ENCODE data around the gene PRRX2.
A peak's percentile ranks its signal among the peaks of the same experiment; 100 is the strongest.

PRRX2 gene

DNA sequence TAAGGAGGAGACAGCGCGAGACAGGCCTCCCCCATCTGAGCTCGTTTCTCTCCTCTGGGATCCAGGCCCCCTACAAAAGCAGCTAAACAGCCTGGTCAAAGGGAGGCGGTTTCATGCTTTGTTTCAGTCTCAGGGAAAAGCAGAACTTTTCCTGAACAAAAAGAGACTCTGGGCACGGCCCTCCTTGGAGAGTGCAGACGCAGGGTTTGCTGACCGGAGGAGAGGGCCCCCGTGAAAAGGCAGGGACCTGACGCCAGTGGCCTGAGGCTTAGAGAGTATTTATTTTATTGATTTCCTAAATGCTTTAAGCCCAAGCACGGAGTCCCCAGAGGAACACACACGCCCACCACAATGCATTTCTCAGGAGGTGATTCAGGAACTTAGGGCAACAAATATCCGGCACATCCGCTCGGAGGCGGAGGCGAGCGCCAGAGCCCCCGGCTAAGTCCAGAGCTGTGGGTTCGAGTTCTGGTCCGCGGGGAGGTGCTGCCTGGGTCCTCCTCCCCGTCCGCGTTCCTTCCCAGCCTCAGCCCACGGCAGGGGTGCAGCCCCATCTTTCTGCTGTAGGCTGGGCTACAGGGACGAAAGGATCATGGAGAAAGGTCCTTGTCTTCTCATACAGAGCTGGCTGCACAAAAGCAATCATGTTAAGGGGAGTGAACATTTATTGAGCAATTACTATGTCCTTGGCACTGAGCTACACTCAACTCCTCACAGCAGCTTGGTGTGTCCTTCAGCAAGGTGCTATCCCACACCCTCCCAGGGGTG is 47.4 kb downstream of the PRRX2 start:
- DNase-seq = no peak

GRCh38 chr9:129713402-129713679 is 47.9 kb downstream of the PRRX2 start:
- no peak for DNase-seq

DNA sequence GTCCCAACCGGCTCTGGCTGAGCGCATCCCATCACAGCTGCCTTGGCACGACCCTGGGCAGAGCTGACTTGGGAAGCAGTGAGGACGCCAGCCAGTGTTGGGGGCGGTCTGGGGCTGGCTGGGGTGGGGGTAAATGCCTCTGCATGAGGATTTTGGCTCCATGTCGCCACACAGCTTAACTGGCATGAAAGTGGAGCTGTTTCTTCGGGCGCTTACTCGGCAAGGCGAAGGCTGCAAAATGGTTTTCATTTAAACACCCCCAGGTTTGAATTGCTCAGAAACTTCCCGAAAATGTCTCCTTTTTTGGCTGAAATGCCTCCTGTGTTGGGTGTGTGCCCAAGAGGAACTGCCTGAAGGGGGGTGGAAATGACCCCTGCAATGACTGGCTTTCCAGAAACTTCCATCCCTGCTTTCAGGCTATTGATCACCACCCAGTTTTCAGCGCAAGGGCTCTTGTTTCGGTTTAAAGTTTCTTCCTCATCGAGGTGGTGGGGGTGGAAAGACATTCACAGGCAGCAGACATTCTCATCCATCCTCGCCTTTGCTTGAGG is 49.1 kb downstream of the PRRX2 start:
- DNase-seq = no peak

GRCh38 chr9:129716091-129716490 is 50.6 kb downstream of the PRRX2 start:
- DNase-seq = no peak

- DNase-seq = no peak
Observed at GRCh38 chr9:129717991-129718390, 52.5 kb downstream of the PRRX2 start.

- no peak for DNase-seq
Observed at GRCh38 chr9:129718647-129719046, 53.2 kb downstream of the PRRX2 start.

- DNase-seq = no peak
Observed at GRCh38 chr9:129719135-129719534, 53.7 kb downstream of the PRRX2 start.

DNA sequence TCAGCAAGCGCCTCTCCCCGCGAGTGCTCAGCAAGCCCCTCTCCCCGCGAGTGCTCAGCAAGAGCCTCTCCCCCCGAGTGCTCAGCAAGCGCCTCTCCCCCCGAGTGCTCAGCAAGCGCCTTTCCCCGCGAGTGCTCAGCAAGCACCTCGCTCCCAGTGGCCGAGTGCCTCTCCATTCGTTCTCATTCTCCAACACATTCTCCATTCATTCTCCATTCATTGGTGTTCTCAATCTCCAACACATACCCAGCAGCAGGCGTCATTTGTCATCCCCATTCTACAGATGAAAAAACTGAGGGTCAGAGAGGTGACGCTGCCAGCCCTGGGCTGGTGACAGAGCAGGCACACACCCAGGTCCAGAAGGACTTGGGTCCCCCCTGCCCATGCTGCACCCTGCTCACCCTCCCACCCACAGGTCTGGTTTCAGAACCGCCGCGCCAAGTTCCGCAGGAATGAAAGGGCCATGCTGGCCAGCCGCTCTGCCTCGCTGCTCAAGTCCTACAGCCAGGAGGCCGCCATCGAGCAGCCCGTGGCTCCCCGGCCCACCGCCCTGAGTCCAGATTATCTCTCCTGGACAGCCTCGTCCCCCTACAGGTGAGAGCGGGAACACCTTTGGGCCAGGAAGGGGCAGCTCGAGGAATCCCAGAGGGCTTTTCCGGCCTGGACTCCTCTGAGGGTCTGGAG is 54.9 kb downstream of the PRRX2 start:
- no peak for DNase-seq

DNA sequence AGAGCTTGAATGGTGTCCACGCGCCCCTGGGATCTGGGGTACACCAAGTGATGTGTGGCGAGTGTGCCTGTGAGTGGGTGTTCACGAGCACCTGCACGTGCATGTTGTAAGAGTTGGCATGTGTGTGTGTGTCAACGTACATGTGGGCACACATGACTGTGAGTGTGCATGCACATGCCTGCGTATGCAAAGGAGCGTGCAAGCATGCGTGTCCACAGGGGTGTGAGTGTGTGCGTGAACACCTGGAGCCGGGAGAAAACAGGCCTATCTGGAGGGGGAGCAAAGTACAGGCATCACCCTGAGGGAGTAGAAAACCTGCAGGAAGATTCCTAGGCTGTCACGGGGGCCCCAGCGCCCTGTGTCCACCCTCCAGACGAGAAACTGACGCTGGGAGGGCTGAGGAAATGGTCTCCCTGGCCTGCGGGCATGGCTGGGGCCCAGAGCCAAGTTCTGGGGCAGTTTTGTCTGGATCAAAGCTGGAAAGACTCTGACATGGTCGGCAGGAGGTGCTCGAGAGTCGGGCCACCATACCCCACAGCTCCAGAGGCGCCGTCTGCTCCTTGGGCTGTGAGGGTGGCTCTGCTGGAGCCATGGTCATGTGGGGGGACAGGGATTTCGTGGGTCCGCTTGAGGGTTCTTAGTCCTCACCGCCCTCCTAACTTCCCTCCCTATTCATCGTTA is 55.6 kb downstream of the PRRX2 start:
- no peak for DNase-seq

GRCh38 chr9:129722913-129723312 is 57.5 kb downstream of the PRRX2 start:
- no peak for DNase-seq

DNA sequence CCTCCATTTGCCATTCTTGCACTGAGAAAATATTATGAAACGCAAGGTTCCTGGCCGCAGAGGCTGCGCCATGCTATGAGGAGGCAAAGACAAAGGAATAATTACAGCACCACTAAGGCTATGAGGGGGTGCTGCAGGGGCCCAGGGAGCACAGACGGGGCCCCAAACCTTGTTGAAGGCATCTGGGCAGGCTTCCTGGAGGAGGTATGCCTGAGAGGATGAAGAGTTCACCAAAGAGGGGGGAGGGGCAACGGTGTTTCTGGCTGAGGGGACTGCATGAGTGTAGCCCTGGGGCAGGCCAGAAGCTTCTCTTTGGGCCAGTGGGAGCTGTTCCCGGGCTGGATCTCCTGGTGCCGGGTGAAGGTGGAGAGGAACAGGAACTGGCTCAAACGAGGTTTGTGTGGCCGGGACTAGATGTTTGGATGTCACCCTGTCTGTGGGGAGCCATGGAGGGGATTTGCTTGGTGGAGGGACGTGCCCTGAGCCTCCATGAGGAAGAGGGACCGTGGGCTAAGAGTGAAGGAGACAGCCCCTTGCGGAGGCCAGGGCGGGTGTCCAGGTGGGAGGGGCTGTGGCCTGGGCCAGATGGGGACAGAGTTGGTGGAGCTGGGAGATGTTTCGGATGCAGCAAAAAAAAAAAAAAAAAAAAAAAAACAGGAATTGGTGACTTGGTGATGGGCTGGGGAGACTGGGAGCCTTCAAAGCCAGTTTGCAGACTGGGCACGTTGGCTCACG is 59.2 kb downstream of the PRRX2 start:
- no peak for DNase-seq

- DNase-seq = no peak
Observed at GRCh38 chr9:129725795-129726251, 60.4 kb downstream of the PRRX2 start.

- DNase-seq = peak; percentile 58
Observed at GRCh38 chr9:129726322-129727160, 61.1 kb downstream of the PRRX2 start.

DNA sequence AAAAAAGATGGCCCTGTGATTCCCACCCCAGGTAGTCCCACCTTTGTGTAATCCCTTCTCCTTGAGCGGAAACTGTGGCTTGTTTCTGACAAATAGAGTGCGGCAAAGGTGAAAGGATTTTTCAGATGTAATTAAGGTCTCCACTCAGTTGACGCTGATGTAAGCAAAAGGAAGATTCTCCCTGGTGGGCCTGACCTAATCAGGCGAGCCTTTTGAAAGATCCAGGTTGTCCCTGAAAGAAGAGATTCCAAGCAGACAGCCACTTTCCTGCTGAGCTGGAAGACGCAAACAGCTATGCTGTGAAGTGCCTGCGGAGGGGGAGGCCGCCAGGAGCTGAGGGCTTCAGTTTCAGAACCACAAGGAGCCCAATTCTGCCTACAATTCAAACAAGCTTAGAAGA is 63.3 kb downstream of the PRRX2 start:
- no peak for DNase-seq

DNA sequence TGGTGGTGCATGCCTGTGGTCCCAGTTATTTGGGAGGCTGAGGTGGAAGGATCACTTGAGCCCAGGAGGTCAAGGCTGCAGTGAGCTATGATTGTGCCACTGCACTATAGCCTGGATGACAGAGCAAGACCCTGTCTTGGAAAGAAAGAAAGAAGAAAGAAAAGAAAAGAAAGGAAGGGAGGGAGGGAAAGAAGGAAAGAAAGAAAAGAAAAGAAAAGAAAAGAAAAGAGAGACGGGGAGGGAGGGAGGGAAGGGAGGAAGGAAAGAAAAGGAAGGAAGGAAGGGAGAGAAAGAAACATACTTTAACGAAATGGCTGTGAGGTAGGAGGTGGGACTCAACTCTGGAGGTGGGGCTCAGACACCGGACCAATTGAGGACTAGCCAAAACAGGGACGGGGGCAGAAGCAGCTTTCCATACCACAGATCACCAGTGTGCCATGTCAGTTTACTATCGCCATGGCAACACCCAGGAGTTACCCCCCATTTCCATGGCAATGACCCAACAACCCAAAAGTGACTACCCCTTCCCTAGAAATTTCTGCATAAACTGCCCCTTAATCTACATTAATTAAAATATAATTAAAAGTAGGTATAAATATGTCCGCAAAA is 66.1 kb downstream of the PRRX2 start:
- no peak for DNase-seq

DNA sequence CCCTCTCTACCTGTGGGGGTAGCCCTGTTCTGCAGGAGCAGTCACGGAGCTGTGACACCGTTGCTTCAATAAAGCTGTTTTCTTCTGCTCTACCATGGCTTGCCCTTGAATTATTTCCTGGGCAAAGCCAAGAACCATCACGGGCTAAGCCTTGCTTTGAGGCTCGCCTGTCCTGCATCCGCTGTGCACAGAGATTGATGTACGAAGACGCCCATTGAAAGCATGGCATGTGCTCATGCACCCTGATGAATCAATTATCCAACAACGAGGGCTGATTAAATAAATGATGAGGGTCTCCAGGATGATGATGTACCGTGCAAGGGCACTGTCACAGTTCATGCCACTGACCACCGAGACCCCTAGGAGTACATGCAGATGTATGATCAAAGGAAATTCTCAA is 66.7 kb downstream of the PRRX2 start:
- DNase-seq = no peak

DNA sequence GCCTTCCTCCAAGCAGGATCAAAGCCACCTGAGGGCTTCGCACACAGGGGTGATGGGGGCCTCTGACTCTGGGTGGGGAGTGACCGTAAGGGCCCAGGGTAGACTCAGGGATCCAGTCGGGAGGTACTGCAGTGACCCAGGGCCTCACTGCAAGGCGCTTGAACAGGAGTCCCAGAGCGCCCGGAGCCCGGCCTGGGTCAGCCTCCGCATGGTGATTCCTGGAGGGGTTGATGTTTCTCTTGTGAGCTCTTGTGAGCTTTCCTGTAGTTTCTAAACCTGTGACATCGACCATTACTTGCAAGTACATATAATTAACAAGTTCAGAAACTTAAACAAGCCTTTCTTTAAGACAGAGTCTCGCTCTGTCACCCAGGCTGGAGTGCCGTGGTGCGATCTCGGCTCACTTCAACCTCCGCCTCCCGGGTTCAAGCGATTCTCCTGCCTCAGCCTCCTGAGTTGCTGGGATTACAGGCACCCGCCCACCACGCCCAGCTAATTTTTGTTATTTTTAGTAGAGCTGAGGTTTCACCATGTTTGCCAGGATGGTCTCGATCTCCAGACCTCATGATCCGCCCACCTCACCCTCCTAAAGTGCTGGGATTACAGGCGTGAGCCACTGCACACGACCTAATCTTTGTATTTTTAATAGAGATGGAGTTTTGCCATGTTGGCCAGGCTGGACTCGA is 67.6 kb downstream of the PRRX2 start:
- no peak for DNase-seq

DNA sequence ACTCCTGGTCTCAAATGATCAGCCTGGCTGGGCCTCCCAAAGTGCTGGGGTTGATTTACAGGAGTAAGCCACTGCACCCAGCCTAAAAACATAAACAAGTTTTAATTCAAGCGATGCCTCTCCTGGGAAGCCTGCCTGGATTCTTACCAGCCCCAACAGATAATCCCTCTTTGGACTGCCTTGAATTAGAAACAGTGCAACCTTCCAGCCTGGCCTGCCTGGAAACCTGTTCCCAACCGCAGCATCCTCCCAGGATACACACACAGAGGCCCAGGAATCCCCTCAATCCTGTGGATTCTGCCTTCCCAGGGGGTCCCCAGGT is 68.1 kb downstream of the PRRX2 start:
- no peak for DNase-seq

- no peak for DNase-seq
Observed at GRCh38 chr9:129735546-129735945, 70.1 kb downstream of the PRRX2 start.

DNA sequence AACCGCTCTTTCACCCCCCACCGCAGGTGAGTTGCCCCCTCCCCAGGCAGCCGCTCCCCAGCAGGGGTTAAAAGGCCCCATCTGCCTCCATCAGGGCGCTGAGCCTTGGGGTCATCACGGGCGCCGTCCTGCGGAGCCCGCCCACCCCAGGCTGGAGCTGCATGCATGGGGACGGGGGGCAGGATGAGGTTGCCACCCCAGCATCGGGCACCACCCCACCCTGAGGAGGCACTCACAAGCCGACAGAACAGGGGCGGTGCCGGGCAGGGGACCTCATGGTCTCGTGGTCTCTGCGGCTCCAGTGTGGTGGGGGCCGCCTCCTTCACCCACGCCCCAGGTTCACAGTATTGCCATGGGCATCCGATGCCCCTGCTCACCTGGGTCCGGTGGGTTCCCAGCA is 70.9 kb downstream of the PRRX2 start:
- DNase-seq = no peak

Data from CD4-positive, alpha-beta T cell treated with Interleukin-12 subunit alpha and Interleukin-12 subunit beta, for 1 hour (primary cell).